ENCODE data around the gene CNTRL.
A peak's percentile ranks its signal among the peaks of the same experiment; 100 is the strongest.

The CNTRL gene

DNA sequence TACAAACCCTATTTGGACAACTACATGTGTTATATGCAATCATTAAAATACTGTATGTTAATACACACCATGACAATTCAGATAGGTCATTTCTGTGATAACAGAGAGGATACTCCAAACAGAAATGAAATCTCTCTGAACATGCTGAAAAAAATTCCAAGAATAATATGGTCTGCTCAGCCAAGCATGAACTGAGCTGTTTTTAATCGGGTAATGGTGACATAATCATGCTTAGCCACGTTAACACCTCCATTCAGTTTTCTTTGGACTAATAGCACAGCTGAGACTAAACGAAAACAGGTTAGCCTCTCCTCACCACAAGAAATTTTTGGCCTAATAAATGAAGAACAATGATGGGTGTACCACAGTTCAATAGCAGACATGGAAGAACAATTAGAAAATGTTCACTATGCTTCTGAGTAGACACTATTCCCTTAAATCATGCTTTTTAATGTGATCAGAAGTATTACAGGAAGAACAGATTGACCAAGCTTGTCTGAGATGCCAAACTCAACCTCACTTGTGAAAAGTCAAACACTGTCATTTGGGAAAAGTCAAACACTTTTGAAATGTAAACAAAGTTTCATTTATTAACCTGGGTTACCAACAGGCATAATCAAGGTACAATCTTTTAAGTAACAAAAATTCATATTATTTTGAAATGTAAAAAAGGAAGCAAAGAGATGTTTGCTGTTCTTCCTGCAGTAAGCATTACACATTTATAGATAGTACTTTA, 107.5 kb downstream of the CNTRL start:
- DNase-seq, result no peak

DNA sequence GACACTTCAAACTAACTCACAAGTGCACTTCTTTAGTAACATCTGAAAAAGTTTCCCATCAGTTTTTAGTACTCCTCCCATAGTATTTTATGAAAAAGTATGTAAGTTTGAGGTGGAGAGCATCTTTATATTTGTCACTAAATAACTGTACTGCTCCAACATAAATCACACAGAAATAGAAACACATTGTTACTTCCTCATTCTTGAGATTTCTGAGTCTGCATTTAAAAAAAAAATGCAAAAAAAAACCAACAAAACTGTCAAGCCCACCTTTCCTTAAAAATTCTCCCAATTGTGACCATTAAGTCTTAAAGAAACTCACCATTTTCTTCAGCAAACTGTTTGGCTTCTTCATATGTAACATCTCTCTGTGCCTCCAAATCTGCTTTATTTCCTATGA, 108.2 kb downstream of the CNTRL start:
- DNase-seq, result no peak

DNA sequence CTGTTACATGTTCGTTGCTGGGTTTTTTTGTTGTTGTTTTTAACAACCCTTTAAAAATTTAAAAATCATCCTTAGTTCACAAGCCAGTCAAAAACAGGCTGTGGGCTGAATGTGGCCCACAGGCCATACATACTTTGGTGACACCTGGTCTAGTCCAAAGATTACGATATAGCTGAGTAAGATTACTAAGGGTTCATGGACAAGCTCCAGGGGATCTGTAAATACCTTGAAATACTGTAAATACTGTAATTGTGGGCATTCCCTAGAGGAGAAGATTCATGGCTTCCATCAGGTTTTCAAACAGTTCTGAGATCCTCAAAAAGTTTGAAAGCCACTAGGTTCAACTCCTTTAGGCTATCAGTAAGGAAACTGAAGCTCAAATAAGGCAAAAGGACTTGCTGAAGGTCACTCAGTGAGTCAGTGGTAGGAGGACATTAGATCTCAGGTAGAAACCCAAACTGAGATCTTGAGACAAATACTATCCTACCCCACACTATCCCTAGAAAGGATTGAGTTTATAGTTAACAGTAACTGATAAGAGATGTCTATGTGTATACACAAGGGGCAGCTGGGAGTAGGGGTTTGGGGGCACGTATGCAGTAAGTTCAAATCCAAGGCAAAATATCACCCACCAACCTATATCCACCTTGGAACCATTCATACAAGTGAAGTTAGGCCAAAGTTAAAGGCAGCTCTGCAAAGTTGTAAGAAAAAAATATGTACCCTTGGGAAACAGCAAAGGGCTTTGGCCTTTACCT, 109.1 kb downstream of the CNTRL start:
- no peak for DNase-seq

DNA sequence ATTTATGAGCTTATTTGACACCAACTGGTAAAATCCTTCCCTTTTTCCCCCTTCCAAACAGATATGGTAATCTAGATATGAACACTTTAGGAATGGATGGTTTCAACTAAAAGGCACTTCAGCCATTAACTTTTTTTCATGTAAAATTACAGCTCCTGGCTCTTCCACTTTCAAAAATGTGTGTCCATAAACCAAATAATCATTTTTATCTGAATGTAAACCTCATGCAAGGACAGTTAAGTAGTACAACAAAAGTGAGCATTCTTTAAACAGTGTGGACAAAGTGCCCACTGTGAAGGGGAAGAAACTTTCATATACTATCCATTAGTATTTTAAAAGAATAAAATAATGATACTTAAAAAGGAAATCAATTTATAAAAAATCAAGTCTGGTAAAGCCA, 109.7 kb downstream of the CNTRL start:
- DNase-seq, result no peak

DNA sequence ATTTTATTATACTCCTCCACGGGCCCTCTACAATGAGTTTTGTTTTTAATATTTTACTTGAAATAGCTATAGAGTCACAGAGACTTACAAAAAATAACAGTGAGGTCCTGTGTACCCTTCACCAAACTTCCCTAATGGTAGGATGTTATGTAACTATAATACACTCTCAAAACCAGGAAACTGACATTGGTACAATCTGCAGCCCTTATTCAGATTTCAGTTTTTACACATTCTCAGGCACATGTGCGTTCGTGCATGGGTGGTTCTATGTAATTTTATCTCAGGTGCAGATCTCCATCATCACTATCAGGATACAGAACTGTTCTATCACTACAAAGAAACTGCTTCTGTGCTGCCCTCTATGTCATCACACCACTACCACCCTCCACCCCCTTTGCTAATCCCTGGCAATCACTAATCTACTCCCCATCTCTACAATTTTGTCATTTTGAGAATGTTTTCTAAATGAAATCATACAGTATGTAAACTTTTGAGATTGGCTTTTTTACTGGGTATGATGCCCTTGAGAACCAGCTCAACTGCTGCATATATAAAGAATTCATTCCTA, 110.5 kb downstream of the CNTRL start:
- no peak for DNase-seq

DNA sequence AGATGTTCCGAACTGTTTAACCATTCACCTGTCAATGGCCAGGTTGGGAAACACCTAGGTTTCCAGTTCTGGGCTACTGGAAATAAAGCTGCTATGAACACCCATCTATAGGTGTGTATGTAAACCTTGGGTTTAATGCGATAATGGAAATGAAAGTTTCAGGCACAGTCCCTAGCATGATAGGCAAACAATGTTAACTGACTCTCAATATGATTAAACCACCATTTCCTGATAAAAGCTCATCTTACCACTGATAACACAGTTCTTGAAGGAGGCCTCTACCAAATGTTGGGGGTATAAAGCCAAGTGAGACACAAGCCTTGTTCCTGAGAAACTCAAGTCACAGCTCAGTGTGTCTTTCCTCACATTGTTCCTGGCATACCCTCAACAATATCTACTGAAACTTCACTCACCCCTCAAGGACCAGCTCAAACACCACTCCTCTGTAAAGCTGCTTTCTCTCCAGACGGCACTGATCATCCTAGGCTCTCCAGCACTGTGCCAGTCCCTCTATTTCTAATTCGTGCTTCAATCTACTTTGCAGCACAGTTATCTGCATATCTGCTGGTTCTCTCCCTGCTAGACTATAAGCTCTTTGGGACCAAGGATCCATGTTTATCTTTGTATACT, 111.1 kb downstream of the CNTRL start:
- no peak for DNase-seq

DNA sequence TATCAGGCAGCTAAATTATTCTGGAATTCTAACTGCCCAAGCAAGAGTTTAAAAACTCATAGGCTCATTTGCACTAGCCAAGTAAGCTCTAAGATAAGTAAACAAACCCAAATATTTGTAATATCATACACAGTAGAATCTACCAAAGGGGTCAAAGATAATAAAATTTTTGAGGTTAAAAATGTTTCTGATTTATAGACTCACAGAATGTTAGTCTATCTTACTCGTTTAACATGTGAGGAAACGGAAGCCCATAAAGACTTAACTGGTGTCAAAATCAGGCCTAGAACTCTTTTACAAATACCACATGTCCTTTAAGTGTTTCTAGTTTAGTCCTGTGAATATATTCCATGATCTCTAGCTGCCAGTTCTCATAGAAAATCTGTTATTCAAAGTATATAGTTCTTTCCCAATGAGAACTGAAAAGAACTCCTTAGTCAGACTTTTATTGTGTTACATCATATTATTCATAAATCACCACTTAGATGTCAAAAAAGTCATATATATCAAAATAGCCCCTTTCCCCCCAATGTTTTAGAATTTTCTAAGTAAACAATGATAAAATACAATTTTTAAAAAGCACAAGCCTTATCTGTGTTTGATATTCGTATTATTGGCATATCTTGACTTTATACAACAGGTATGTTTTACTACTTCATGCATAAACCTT, 113.0 kb downstream of the CNTRL start:
- no peak for DNase-seq

DNA sequence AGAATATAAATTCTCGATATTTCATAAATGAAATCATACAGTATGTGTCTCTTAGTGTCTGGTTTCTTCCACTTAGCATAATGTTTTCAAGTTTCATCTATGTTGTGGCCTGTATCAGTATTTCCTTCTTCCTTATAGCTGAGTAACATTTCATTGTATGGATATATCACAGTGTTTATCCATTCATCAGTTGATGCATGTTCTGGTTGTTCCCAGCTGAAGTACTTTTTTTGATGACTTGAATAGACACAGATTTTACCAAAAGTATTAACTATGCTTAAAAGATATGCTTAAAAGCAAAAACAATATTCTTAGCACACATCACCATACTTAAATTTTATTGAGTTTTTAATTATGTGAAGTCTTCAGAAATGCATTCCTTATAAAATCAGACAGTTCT, 114.3 kb downstream of the CNTRL start:
- DNase-seq, result no peak

DNA sequence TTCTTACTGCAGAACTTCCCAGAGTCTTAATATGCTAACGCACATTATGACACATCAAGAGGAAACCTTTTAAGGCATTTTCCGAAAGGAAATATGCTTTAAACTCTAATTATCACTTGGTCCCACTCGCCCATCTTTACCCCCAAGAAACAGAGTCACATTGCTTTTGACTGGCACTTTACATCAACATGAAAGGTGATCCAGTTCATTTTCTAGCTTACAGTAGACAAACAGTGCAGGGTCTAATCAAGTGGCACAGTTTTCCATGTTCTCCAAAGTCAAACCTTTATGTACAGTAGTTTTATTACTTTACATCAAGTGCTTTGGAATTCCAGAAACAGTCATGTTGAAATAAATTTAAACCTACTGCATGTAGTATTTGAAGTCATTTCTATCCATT, 114.9 kb downstream of the CNTRL start:
- DNase-seq, result no peak

DNA sequence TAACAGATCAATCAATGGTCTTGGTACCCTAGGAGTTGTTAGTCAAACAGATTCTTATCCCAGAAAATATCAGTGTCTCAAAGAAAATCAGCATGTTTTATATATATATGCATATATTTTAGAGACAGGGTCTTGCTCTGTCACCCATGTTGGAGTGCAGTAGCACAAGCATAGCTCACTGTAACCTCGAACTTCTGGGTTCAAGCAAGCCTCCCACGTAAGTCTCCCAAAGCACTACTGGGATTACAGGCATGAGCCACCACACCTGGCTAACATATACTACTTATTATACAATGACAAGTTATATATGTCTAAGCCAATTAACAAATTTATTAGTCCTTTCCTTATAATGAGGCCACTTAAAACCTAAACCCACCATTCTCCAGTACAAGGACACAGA, 116.5 kb downstream of the CNTRL start:
- no peak for DNase-seq

DNA sequence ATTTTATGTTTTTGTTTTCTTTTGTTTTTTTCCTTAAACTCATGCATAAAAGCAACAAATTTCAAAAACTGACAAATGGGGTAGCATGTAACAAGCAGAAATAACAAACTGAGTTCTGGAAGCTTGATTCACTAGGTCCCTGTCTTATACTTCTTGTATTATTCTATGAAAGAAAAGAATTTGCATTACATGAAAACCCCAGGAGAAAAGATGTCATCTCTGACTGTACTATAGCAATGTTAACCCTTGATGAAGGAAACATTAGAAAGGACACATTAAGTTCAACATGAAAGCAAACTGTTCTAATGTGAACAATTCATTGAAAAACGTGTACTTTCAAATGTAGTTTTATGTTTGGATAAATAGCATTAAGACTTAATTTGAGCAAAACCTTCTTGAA, 117.8 kb downstream of the CNTRL start:
- no peak for DNase-seq

DNA sequence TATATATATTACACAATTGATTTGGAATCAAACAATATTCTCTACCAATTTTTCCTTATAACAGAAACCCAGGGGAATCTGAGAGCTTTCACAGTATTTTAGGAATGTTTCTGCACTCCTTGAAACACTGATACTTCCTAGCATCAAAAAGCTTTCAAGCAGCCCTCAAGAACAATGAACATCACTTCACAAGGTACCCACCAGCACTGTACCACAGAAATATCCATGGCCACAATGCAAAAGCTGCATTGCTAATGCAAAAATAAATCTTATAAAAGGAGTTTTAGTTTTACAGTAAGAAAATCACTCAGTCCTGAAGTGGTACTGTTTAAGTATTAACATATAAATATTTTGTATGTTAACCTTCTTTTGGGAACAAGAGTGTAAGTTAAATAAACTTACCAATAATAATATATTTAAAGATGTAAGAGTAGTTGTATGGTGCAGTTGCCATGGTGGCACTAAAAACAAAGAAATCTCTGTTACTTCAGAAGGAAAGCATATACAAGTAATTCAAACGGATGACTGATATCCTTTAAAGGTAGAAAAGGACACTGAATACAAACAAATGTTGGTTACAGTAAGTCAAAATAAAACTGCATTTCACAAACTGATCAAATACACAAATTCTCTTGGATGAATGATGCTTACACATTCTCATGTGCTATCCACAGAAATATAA, 118.3 kb downstream of the CNTRL start:
- no peak for DNase-seq

DNA sequence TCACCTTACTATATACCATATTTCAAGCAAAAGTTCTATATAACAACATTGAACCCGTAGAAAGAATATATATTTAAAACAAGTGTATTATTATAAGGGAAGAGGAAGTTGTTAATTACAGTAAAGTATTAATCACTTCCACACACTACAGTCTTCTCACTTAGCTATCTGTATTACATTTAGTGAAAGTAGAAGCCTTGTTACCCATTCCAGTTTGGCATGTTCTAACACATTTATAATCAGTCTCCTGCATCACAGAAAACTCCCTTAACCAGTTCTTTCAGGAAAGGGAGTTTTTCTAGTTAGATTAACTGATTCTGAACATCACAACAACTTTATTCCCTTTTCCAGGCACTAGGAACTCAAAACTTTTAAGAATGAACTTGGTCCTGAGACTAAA, 120.0 kb downstream of the CNTRL start:
- DNase-seq, result no peak

DNA sequence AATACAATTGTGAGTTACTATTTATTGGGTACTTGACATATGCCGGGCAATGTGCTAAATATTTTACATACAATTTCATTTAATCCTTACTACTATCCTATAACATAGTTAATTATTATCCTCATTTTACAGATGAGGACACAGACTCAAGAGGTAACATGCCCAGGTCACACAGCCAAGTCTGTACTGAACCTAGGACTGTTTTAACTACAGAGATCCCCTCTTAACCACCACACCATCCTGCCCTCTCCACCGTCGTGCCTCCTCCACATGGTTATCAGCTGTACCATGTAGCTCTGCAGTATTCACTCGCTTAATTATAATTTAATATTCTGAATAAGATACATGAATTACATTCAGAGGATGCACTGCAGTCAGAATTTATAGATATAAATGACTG, 121.6 kb downstream of the CNTRL start:
- no peak for DNase-seq

DNA sequence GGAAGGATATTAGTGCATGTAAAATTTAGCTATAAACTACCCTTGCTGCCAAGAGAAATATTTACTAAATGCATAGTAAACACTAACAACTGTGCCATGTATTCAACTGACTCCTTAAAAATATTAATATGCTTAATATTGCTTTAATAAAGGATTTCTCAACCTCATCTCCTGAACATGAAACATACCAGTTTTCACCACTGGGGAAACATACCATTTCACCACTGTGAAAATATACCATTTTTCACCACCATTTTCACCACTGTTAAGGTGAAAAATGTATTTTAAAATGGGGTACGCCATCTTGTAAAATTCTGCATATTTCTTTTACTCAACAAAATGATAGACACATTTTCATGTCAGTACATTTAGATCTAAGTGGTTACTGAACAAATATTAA, 122.4 kb downstream of the CNTRL start:
- no peak for DNase-seq

DNA sequence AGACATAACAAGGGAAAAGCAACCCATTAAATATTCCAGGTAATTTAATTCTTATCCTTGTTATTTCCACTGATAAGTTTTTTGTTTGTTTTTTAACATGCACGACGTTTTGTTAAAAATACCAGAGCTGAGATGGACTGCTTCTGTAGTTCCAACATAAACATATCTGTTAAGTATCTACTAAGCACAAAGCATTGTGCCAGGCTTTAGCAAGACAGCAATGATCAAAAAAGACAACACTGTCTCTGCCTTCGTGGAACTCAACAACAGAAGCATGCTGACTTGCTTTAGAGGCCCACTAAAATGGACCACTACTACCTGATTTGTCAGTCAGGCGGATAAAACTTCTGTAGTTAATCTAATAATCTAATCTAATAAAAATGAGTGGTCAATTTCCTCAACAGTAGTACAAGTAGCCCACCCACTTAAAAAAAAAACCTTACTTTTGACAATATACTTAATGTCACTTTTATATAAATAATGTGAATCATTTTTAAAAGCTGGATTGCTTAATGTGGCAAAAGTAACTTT, 123.8 kb downstream of the CNTRL start:
- DNase-seq, result no peak

DNA sequence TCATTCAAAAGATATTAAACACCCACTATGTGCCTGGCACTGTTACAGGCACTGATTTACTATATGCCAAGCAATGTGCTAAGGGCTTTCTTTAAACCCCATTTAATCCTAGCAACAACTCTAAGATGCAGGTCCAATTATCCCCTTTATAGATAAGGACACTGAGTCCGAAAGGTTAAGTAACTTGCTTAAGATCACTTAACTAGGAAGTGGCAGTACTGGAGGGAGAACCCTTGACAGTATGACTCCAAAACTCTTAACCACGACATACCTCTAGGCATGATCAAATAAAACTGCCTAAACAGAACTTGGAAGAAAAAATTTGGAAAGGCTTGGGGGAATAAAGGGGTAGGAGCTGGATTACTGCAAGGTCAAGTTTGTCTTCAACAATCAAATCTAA, 125.2 kb downstream of the CNTRL start:
- DNase-seq, result no peak

DNA sequence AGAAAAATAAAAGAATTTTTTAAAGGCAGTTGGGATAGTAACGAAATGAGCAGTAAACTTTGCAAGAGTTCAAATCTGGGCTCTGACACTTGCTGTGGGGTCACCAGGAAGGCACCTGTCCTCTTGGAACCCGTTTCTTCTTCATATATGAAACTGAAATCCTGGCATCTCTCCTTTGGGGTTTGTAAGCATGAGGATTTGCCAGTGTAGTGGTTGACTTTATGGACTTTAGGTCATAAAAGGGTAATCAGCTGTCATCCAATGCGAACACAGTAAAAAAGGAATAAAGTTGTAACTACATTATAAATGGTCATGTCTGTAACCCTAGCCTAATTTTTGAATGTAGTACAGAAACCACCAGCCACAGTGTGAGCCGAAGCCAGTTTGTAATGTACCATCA, 125.6 kb downstream of the CNTRL start:
- DNase-seq, result no peak

DNA sequence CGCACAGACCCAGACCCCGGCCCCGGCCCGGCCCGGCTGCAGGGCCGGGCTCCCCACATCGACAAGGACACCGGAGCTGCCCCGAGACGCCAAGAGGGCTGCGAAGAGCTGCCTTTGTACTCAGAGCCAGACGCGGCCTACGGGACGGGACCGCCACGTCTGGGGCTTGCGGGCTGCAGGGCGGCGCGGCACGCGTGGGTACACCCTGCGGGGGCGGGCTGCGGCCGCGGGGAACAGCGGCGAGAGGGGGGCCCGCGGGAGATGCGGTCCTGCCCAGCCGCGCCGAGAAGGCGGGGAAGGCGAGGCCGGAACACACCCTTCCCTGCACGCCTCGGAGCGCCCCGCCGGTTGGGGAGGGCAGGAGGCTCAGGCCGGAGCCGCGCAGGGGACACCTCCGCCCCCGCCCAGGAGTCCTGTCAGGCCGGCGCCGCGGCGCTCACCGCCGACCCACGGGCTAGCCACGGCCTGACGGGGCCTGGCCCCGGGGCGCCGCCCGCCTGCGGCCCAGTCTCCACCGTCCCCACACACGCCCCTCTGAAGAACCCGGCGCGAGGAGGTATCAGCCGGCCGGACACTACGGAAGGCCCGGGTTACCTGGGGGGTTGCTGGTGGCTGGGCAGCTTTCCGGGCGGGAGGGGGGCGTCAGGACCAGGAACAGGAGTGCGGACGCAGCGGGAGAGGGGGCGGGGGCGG, 126.4 kb downstream of the CNTRL start:
- DNase-seq, result peak; percentile 19 to 48

DNA sequence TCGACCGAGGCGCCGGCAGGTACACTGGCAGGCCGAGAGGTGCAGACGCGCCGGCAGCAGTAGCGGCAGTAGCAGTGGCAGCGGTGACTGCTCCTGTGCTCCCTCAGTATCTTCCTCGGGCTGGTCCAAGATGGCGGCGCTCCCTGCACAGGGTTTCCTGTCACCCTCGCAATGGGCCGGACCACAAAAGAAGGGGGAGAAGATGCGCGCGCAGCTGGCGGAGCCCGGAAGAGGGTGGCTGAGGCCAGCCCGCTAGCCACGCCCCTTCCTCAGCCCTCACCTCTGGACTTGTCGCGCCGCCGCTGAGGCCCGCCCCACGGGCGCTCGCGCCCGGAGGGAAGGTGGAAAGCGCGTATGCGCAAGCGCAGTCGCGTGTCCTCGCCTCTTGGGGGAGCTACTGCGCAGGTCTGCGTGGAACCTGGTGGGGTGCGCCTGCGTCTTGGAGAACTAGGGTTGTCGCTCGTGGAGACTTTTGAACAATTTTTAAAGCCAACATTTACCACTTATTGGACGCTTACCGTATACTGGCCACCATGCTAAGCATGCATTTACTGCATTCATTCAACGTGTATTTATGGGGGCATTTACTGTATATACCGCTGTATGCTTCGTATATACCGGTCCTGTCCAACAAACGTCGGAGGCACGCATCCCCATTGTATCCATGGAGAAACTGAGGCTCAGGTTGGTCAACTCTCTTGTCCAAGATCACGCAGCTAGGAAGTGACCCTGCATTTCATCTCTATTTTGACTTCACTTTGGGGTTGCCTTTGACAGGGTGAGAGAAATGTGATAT, 127.2 kb downstream of the CNTRL start, which contains the start of gene RAB14:
RAB14 (minus strand) TSS at position 132 of the 796 bp plus-strand sequence. CDS start 8,457 bp downstream, outside the sequence.
- peak; percentile 98 to 99 for DNase-seq

DNA sequence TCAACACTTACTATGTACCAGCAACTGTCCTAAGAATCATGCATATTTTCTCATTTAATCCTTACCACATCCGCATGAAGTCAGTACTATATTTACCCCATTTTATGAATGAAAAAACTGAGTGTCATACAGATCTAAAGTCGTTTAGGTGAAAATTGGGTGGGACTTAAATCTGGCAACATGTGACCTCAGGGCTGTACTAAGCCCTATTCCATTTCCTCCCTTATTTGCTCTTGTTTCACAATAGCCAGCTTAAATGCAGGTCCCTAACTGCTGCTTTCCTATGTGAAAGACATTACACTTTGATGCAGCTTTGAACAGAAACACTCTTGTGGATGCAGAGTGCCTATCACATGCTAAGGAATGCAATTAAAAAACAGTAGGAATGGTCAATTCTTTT, 129.4 kb downstream of the CNTRL start:
- no peak for DNase-seq
